ENCODE results near the gene CHST6.
"Not testable (repeated sequence)": the region's sequence is repeated elsewhere in the genome, so short reads cannot be mapped to it uniquely, and the experiment has no call there.

The CHST6 gene

DNA sequence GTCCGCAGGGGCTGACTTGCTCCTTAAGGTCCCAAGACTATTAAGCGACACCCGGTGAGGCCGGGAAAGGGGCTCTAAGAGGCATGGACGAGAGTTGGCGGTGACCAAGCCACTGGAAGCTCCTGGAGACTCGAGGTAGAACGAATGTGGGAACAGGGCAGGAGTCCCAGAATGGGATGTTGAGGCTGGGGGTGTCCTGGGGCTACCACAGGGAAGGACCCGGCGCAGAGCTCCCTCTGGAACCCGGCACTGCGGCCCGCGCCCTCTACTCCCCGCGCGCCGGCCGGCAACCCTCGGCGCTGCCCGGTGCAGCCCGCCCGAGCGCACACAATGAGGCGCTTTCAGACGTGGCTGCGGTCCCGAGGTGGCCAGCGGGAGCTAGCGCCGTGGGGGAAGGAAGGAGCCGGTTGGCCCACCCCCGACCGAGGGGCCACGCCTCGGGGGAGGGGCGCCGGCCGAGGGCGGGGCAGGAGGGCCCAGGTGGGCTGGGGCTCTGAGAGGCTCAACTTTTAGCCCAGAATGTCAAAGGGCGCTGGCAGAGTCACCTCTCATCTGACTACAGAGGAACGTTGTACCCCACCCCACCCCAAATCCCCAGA, at the start of gene CHST6:
Gene CHST6 (minus strand): TSS at position 366 of the 599 bp plus-strand sequence. CDS start 15,613 bp downstream, outside the sequence.
- in situ Hi-C loops (cut with MboI; ENCODE audit: low sequenced_read_pairs): no loop called here

DNA sequence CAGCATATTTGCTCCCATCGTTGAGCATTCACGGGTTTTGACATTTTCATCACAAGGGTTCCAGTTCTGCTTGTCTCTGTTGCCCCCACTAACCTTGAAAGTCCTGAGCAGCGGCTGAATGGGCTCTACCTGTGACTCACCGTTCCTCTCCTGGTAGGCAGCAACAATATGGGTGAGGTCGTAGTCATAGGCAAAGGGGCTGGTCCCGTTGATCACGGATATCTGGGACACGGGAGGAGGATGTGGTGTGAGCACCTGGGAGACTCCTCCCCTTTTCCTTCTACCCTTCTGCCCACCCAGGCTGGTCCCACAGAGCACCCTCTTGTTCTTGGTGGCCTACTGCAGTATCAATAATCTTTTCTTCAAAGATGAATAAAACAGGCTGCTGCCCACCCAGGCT, 47.2 kb upstream of the CHST6 start:
- in situ Hi-C loops (cut with MboI; ENCODE audit: low sequenced_read_pairs): not testable (repeated sequence)

DNA sequence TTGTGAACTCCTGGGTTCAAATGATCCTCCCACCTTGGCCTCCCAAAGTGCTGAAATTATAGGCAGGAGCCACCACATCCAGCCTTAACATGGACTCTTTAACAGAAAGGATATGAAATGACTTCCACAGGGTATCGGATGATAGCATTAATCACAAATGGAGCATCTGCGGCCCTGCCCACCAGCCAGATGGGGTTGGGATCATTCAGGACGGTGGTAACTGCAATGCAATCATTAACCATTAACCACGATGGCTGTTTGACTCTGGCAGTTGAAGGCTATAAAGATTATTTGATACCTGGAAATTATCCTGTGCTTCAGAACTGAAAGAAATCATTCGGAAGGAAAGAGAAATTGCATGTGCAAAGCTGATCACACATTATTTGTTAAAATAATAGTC, 46.0 kb upstream of the CHST6 start:
- in situ Hi-C loops (cut with MboI; ENCODE audit: low sequenced_read_pairs): no loop called here

DNA sequence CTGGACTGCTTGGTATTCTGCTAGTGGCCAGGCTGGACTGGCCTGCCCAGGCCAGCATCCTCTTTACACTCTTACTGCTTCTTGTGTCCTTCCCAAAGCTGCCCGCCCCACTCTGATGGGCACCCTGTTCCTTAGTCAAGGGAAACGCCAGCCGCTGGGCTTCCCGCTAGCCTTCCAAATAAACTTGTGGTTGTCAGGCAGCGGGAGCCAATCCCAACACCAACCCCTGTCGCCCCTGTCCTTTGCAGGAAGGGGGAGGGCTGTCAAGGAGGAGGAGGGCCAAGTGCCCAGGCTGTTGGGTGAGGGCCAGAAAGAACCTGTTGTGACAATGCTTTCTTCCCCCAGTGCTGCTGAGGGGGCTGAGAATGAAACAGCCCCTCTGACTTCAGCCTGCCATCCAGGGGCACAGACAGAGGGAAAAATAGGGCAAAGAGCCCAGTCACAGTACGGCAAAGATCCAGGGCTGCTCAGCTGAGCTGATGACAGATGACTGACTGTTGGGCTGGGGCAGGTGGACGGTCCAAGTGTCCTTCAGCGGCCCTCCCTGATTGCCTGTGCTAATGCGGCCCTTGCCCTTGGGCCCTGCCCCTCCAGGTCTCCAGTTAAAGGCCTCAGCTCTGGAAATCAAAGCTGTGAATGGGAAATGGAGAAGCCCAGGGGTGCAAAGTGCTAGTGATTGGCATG, 43.8 kb upstream of the CHST6 start:
- in situ Hi-C loops (cut with MboI; ENCODE audit: low sequenced_read_pairs): not testable (repeated sequence)

DNA sequence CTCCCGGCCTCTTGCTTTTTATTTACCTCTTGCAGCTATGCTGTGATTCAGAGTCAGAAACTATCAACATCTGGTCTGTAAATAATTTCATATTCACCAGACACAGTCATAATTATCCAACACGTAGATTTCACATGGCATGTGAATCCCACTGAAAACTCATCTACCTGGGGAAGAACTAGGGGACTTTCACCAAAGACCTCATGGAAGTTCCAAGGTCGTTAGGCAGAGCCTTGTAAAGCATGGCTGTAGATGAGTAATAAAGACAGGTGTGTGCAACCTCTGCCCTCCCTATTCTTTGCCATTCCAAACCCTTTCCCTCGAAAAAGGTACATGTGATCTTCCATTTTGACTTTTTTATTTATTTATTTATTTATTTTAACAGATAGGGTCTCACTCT, 42.5 kb upstream of the CHST6 start:
- in situ Hi-C loops (cut with MboI; ENCODE audit: low sequenced_read_pairs): no loop called here

- in situ Hi-C loops (cut with MboI; ENCODE audit: low sequenced_read_pairs): no loop called here
Observed at GRCh38 chr16:75535901-75536300, 40.7 kb upstream of the CHST6 start, which contains the start of gene CHST5. Gene CHST5 (minus strand): TSS chr16:75536108. CDS start chr16:75530384, 5,724 bp downstream.

DNA sequence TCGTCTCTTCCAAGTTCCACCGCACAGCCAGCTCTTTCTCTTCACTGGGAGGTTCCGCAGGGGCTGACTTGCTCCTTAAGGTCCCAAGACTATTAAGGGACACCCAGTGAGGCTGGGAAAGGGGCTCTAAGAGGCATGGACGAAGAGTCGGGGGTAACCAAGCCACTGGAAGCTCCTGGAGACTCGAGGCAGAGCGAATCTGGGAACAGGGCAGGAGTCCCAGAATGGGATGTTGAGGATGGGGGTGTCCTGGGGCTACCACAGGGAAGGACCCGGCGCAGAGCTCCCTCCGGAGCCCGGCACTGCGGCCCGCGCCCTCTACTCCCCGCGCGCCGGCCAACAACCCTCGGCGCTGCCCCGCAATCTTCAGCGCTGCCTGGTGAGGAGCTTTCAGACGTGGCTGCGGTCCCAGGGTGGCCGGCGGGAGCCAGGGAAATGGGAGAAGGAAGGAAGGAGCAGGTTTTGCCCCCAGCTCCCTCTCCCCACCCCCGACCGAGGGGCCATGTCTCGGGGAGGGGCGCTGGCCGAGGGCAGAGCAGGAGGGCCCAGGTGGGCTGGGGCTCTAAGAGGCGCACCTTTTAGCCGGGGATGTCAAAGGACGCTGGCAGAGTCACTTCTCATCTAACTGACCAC, 40.1 kb upstream of the CHST6 start:
- in situ Hi-C loops (cut with MboI; ENCODE audit: low sequenced_read_pairs): no loop called here

- in situ Hi-C loops (cut with MboI; ENCODE audit: low sequenced_read_pairs): no loop called here
Observed at GRCh38 chr16:75534560-75535205, 39.4 kb upstream of the CHST6 start.

GRCh38 chr16:75532791-75533190, 37.5 kb upstream of the CHST6 start:
- in situ Hi-C loops (cut with MboI; ENCODE audit: low sequenced_read_pairs): no loop called here

GRCh38 chr16:75532142-75532765, 37.0 kb upstream of the CHST6 start:
- in situ Hi-C loops (cut with MboI; ENCODE audit: low sequenced_read_pairs): no loop called here

DNA sequence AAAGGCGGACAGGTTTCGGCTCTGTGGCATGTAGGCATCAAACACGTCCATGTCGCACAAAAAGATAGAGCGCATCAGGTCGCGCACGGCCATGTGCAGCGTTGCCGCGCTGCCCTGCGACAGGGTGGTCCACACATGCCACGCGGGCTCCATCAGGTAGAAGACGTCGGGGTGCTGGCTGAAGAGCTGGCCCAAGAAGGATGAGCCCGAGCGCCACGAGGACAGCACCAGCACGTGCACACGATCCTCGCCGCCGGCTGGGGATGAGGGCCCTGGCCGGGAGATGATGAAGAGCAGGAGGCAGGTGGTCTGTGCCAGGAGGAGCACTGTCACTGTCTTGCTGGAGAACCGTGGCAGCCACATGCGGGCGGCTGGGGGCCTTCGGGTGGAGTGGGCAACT, 34.7 kb upstream of the CHST6 start:
- in situ Hi-C loops (cut with MboI; ENCODE audit: low sequenced_read_pairs): no loop called here

GRCh38 chr16:75529056-75529905, 34.0 kb upstream of the CHST6 start:
- in situ Hi-C loops (cut with MboI; ENCODE audit: low sequenced_read_pairs): no loop called here

DNA sequence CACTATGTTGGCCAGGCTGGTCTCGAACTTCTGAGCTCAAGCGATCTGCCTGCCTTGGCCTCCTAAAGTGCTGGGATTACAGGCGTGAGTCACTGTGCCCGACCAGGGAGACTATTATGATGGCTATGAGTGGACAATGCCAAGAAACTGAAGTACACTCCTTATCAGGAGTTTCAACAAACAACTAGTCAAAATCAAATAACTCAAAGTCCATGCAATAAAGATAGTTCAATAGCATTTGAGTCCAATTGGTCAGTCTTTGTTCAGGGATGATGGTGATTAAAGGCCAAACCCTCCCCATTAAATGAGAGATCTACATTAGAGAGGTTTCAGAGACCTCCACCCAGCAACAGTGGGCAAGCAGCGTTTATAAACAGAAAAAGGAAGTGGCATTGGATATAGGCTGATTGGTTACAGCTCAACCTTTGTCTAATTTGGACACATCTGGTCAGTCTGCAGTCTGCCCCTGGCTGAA, 32.6 kb upstream of the CHST6 start:
- in situ Hi-C loops (cut with MboI; ENCODE audit: low sequenced_read_pairs): no loop called here

DNA sequence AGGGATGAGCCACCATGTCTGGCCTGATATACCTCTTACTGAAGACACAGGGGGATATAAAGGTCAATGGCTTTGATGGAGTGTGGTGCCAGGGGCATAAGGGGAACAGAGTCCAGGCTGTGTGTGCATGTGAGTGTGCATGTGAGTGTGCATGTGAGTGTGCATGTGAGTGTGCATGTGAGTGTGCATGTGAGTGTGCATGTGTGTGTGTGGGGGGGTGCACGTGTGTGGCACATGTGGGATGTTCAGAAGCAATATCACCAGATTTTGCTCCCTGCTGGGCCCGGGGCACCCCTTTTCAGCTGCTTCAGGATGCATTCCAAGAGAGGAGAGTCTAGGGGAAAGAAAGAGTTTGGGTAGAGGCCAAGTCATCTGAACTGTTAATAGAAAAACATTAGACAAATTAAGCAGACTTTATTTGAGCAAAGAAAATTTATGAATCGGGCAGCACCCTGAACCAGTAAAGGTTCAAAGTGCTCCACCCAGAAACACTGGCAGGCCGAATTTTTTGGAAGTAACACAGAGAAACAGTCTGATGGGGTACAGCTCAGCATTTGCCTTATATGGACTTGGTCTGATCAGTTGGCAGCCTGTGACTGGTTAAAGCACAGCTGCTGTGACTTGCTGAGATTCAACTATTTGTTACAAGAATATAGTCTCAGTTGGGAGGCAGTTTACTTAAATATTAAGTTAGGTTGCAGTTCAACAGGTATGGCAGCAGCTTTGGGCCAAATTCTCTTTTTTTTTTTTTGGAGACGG, 31.0 kb upstream of the CHST6 start:
- in situ Hi-C loops (cut with MboI; ENCODE audit: low sequenced_read_pairs): no loop called here

- in situ Hi-C loops (cut with MboI; ENCODE audit: low sequenced_read_pairs): no loop called here
Observed at GRCh38 chr16:75519175-75519574, 23.9 kb upstream of the CHST6 start.

DNA sequence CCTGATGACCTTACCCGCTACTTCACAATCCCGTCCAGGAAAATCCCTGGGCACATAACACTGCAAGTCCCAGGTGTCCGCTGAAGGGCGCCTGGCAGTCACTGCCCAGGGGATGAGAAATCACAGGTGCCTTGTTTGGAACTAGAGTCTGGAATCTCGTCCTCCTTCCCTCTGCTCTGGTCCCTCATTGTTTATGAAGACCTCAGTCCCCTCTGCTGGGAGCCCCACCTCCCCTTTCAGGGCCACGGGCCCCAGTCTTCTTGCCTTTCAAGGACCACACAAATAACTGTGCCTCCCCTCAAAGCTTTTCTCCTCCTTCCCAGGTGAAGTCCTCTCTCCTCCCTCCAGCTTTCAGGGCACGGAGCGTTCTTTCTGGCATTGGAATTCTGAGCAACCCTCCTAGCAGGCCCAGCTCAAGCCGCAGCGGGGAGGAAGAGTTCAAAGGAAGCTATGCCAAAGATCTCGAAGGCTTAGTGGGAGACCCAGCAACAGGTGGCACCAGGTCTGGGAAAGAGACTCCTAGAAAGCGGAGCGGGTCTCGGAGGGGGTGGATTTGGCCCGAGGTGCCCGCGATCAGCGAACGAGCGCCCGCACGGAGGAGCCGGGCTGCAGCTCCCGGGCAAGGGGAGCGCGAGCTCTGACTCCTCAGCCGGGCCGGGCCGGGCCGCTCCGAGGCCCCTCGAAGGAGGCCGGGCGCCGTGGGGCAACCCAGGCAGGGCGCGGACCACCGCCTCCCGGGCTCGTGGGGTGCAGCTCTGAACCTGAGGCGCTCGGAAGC, 21.1 kb upstream of the CHST6 start:
- in situ Hi-C loops (cut with MboI; ENCODE audit: low sequenced_read_pairs): not testable (repeated sequence)

GRCh38 chr16:75514296-75514695, 19.1 kb upstream of the CHST6 start:
- in situ Hi-C loops (cut with MboI; ENCODE audit: low sequenced_read_pairs): no loop called here

DNA sequence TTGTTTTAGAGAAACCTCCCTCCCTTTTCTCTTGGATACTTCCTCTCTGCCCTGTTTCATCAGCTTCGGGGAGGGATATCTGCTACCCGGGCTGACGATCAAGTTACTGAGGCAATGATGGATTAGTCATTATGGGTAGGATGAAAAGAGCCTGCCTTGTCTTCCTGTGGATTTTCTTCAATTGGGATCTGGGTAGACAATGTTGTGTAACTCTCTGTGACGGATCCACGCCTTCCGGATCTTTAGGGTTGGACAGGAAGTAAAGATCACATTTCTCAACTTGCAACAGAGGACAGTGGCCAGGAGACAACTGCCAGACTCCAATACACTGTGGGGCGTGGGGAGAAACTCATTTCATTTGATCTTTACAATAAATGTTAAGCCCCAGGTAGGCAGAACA, 11.3 kb upstream of the CHST6 start:
- in situ Hi-C loops (cut with MboI; ENCODE audit: low sequenced_read_pairs): no loop called here

DNA sequence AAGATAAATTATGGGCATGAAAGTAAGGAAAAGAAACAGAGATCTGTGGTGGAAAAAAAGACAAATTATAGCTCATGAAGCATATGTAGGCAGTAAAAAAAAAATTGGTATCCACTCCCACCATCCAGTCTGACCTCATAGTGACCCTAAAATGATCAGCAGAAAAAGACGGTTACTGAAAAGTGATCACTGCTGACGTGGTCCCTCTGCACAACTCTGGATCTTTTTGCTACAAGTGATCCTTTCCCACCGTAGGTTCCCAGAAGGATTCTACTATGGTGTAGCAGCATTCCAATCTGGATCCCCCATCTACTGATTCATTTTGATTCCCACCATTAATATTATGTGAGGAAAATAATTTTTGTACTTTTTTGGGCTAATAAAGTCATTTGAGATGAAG, 10.9 kb upstream of the CHST6 start:
- in situ Hi-C loops (cut with MboI; ENCODE audit: low sequenced_read_pairs): no loop called here
